H9 (cell line): Measurements from ENCODE around the gene PDE4C. TPM values are rescaled to one million over a fixed set of nuclear protein-coding genes. Genes with fewer than 3 reads are reported as not detected.

ENCODE experiments used
- DNase-seq: peaks from one replicate; pipeline ENCODE4 v3.0.0-alpha.2; 2017
- H2AFZ ChIP-seq: one replicate; pipeline ENCODE4 v1.6.1; 2013; ENCODE audit warnings: mild to moderate bottlenecking, low read length, control low read depth, moderate library complexity
- H2AK5ac ChIP-seq: 2 replicates; pipeline ENCODE4 v1.6.1; 2013; ENCODE audit warnings: low read length, control low read depth, mixed read lengths; ENCODE audit not compliant: insufficient read length
- H2BK120ac ChIP-seq: one replicate; pipeline ENCODE4 v1.6.1; 2013; ENCODE audit warnings: low read depth, mild to moderate bottlenecking, low read length, control low read depth, inconsistent platforms; ENCODE audit not compliant: poor library complexity, severe bottlenecking
- H2BK12ac ChIP-seq: 2 replicates; pipeline ENCODE4 v1.6.1; 2013; ENCODE audit warnings: low read length, control low read depth, mixed read lengths, low read depth; ENCODE audit not compliant: insufficient read length
- H2BK15ac ChIP-seq: 2 replicates; pipeline ENCODE4 v1.6.1; 2013; ENCODE audit warnings: low read depth, low read length, control low read depth
- H2BK20ac ChIP-seq: one replicate; pipeline ENCODE4 v1.6.1; 2013; ENCODE audit warnings: low read depth, mild to moderate bottlenecking, low read length, control low read depth, inconsistent platforms; ENCODE audit not compliant: poor library complexity, severe bottlenecking
- H2BK5ac ChIP-seq: 2 replicates; pipeline ENCODE4 v1.6.1; 2013; ENCODE audit warnings: low read length, control low read depth, mixed read lengths; ENCODE audit not compliant: insufficient read length
- H3K14ac ChIP-seq: 2 replicates; pipeline ENCODE4 v1.6.1; 2013; ENCODE audit warnings: low read length, control low read depth; ENCODE audit not compliant: insufficient read depth
- H3K18ac ChIP-seq: 2 replicates; pipeline ENCODE4 v1.6.1; 2013; ENCODE audit warnings: low read depth, mild to moderate bottlenecking, mixed read lengths, low read length, control low read depth; ENCODE audit not compliant: insufficient read length
- H3K23ac ChIP-seq: 2 replicates; pipeline ENCODE4 v1.6.1; 2013; ENCODE audit warnings: low read length, control low read depth, mixed read lengths, low read depth; ENCODE audit not compliant: insufficient read length
- H3K23me2 ChIP-seq: 2 replicates; pipeline ENCODE4 v1.6.1; 2013; ENCODE audit warnings: low read depth, mild to moderate bottlenecking, mixed read lengths, low read length, control low read depth; ENCODE audit not compliant: insufficient read length, poor library complexity, severe bottlenecking
- H3K27ac ChIP-seq: 2 replicates; pipeline ENCODE4 v1.5.1; 2013; ENCODE audit warnings: low read length, control low read depth, mixed read lengths, low read depth; ENCODE audit not compliant: insufficient read length
- H3K27me3 ChIP-seq: 2 replicates; pipeline ENCODE4 v1.6.1; 2013; ENCODE audit warnings: low read length, control low read depth, inconsistent platforms; ENCODE audit not compliant: insufficient read depth
- H3K4ac ChIP-seq: 2 replicates; pipeline ENCODE4 v1.6.1; 2013; ENCODE audit warnings: low read depth, mild to moderate bottlenecking, control low read depth, inconsistent platforms, low read length, moderate library complexity
- H3K4me1 ChIP-seq: 2 replicates; pipeline ENCODE4 v1.6.1; 2013; ENCODE audit warnings: low read length, control low read depth, inconsistent platforms; ENCODE audit not compliant: insufficient read depth
- H3K4me2 ChIP-seq: 2 replicates; pipeline ENCODE4 v1.6.1; 2013; ENCODE audit warnings: low read length, control low read depth, mixed read lengths; ENCODE audit not compliant: insufficient read length, insufficient read depth
- H3K56ac ChIP-seq: 2 replicates; pipeline ENCODE4 v1.6.1; 2013; ENCODE audit warnings: low read depth, mild to moderate bottlenecking, mixed read lengths, low read length, control low read depth; ENCODE audit not compliant: insufficient read length
- H3K79me1 ChIP-seq: 2 replicates; pipeline ENCODE4 v1.6.1; 2013; ENCODE audit warnings: low read depth, mild to moderate bottlenecking, moderate library complexity, low read length, control low read depth, inconsistent platforms; ENCODE audit not compliant: insufficient read depth, poor library complexity, severe bottlenecking
- H3K79me2 ChIP-seq: 2 replicates; pipeline ENCODE4 v1.6.1; 2013; ENCODE audit warnings: low read length, control low read depth, inconsistent platforms; ENCODE audit not compliant: insufficient read depth
- H3K9ac ChIP-seq: 2 replicates; pipeline ENCODE4 v1.6.1; 2013; ENCODE audit warnings: low read length, control low read depth, mixed read lengths; ENCODE audit not compliant: insufficient read length; ENCODE audit errors: extremely low read depth
- H3K9me3 ChIP-seq: one replicate; pipeline ENCODE4 v1.6.1; 2013; ENCODE audit warnings: low read depth, low read length, inconsistent platforms; ENCODE audit not compliant: control insufficient read depth
- H3T11ph ChIP-seq: one replicate; pipeline ENCODE4 v1.6.1; 2013; ENCODE audit warnings: mild to moderate bottlenecking, low read length, control low read depth, inconsistent platforms
- H4K20me1 ChIP-seq: one replicate; pipeline ENCODE4 v1.6.1; 2013; ENCODE audit not compliant: control insufficient read depth, insufficient read length, insufficient read depth
- H4K5ac ChIP-seq: 2 replicates; pipeline ENCODE4 v1.6.1; 2013; ENCODE audit warnings: low read depth, mild to moderate bottlenecking, mixed read lengths, low read length, control low read depth; ENCODE audit not compliant: insufficient read length
- H4K8ac ChIP-seq: replicated peaks from 2 replicates; pipeline ENCODE4 v1.6.1; 2013; ENCODE audit warnings: low read length, control low read depth, mixed read lengths, low read depth; ENCODE audit not compliant: insufficient read length
- H4K91ac ChIP-seq: 2 replicates; pipeline ENCODE4 v1.6.1; 2013; ENCODE audit warnings: low read depth, mild to moderate bottlenecking, moderate library complexity, mixed read lengths, low read length, control low read depth; ENCODE audit not compliant: insufficient read length
- H3K27ac Mint-ChIP-seq, 3 experiments: 2 replicates in 2 of 3; 3 replicates in 1 of 3; pipeline ENCODE4 v1.8.0; 2020 to 2021; ENCODE audit warnings: mixed read lengths in 3 of 3, mild to moderate bottlenecking in 1 of 3, moderate library complexity in 1 of 3
- H3K27me3 Mint-ChIP-seq: 2 replicates; pipeline ENCODE4 v1.8.0; 2021; ENCODE audit warnings: low read depth, mild to moderate bottlenecking, moderate library complexity, mixed read lengths
- H3K36me3 Mint-ChIP-seq, 3 experiments: 2 replicates in 2 of 3; 3 replicates in 1 of 3; pipeline ENCODE4 v1.8.0; 2020 to 2021; ENCODE audit warnings: low read depth in 3 of 3, mixed read lengths in 3 of 3; ENCODE audit not compliant: insufficient read depth in 1 of 3
- H3K4me1 Mint-ChIP-seq, 2 experiments: 2 replicates each; pipeline ENCODE4 v1.8.0; 2020; ENCODE audit warnings: mixed read lengths in 2 of 2
- H3K4me3 Mint-ChIP-seq, 2 experiments: 2 replicates in 1 of 2; 3 replicates in 1 of 2; pipeline ENCODE4 v1.8.0; 2020 to 2021; ENCODE audit warnings: mild to moderate bottlenecking in 2 of 2, mixed read lengths in 2 of 2, moderate library complexity in 1 of 2
- H3K9me3 Mint-ChIP-seq, 2 experiments: 2 replicates in 1 of 2; 3 replicates in 1 of 2; pipeline ENCODE4 v1.8.0; 2020; ENCODE audit warnings: mild to moderate bottlenecking in 2 of 2, mixed read lengths in 2 of 2, moderate library complexity in 1 of 2
- CTCF ChIP-seq: fragments of 200-600 bp; sonication (generic); conservative IDR thresholded peaks from 3 replicates; pipeline ENCODE4 v1.8.0; 2021; ENCODE audit warnings: antibody characterized with exemption, mild to moderate bottlenecking
- WGBS: extraction: QIAGEN DNeasy Blood & Tissue Kit; methylation state at CpG from one replicate; pipeline ENCODE4 v1.1.7; 2013; ENCODE audit warnings: missing lambda C conversion rate, low lambda C conversion rate, mixed read lengths; ENCODE audit not compliant: insufficient read length; ENCODE audit errors: extremely low coverage; 5-methylcytosine and 5-hydroxymethylcytosine counted together
- total RNA-seq: library from RNA; stranded (reverse); gene quantifications from 2 replicates; pipeline ENCODE4 v1.2.1, GENCODE V29; 2021

The PDE4C gene
- total RNA-seq, 1 experiment from 2014 or later = 1.8 TPM

- H4K91ac ChIP-seq = no peak overlapping the region
- no peak overlapping the region for H3K4ac ChIP-seq
- peaks cover 6 to 30% (median 15%) of the 10 kb centered on the region in 3 experiments for H3K36me3 Mint-ChIP-seq
- WGBS = no CpG with 5 or more reads among the region's 11 CpGs
- H3T11ph ChIP-seq = no peak overlapping the region
- H3K56ac ChIP-seq = no peak overlapping the region
- H4K20me1 ChIP-seq = no peaks in the 10 kb centered on the region
- no peak overlapping the region for H2BK15ac ChIP-seq
- no peak overlapping the region for H2BK20ac ChIP-seq
- H3K23me2 ChIP-seq = peaks cover 10% of the 10 kb centered on the region
- H3K79me2 ChIP-seq = no peaks in the 10 kb centered on the region
- H3K9me3 Mint-ChIP-seq = no peaks in the 10 kb centered on the region
- no peak overlapping the region for H2BK120ac ChIP-seq
- no peak overlapping the region for H3K23ac ChIP-seq
- H3K27me3 ChIP-seq = no peaks in the 10 kb centered on the region
- no peak overlapping the region for H3K27ac Mint-ChIP-seq
- peak overlapping the region; percentile 6 to 35; a peak in 2 of 5 replicates for H3K4me3 Mint-ChIP-seq
- no peak overlapping the region for H3K4me2 ChIP-seq
- H2AK5ac ChIP-seq = no peak overlapping the region
- no peak overlapping the region for H2BK5ac ChIP-seq
- H3K14ac ChIP-seq = no peak overlapping the region
- H4K8ac ChIP-seq = no peak overlapping the region
- no peak overlapping the region for H3K27ac ChIP-seq
- no peak overlapping the region for H3K18ac ChIP-seq
- H3K4me1 Mint-ChIP-seq = peaks cover 9 to 18% of the 10 kb centered on the region in 2 experiments
- no peak overlapping the region for H2AFZ ChIP-seq
- peaks cover 17% of the 10 kb centered on the region for H3K27me3 Mint-ChIP-seq
- H3K9ac ChIP-seq = no peak overlapping the region
- no peak for TF ChIP-seq CTCF
- no peaks in the 10 kb centered on the region for H3K9me3 ChIP-seq
- no peaks in the 10 kb centered on the region; the same call in 1 of the 2 replicates for H3K4me1 ChIP-seq
- H2BK12ac ChIP-seq = no peak overlapping the region
- no peak overlapping the region for H4K5ac ChIP-seq
- DNase-seq = no peak
- no peaks in the 10 kb centered on the region for H3K79me1 ChIP-seq
Measured at GRCh38 chr19:18174983-18175382, 51.3 kb downstream of the PDE4C start.

Other genes starting within 250 kb of the PDE4C start
- 9.5 and 10.5 TPM in 2 replicates for gene ARRDC2, start 218.3 kb downstream of the PDE4C start, total RNA-seq
- not detected in 2 replicates for gene IL12RB1, start 139.5 kb downstream of the PDE4C start, total RNA-seq
- gene MAST3, start 128.7 kb downstream of the PDE4C start, total RNA-seq = 9.6 and 10.4 TPM in 2 replicates
- gene PIK3R2, start 73.3 kb downstream of the PDE4C start, total RNA-seq = 42.8 and 45.1 TPM in 2 replicates
- 23.6 and 28.0 TPM in 2 replicates for gene IFI30, start 52.6 kb downstream of the PDE4C start, total RNA-seq
- gene MPV17L2, start 33.2 kb downstream of the PDE4C start, total RNA-seq = 22.4 and 26.4 TPM in 2 replicates
- 6.8 and 8.5 TPM in 2 replicates for gene RAB3A, start 22.4 kb downstream of the PDE4C start, total RNA-seq
- gene IQCN, start 48.0 kb upstream of the PDE4C start, total RNA-seq = 0.39 and 0.48 TPM in 2 replicates
- 103 and 109 TPM in 2 replicates for gene JUND, start 55.2 kb upstream of the PDE4C start, total RNA-seq
- gene LSM4, start 96.6 kb upstream of the PDE4C start, total RNA-seq = 342 and 344 TPM in 2 replicates
- 61.4 and 64.8 TPM in 2 replicates for gene PGPEP1, start 114.2 kb upstream of the PDE4C start, total RNA-seq
- 5.7 and 7.0 TPM in 2 replicates for gene GDF15, start 159.7 kb upstream of the PDE4C start, total RNA-seq
- gene LRRC25, start 171.2 kb upstream of the PDE4C start, total RNA-seq = 0.18 TPM in 1 of 2 replicates, not detected in the other
- gene SSBP4, start 193.0 kb upstream of the PDE4C start, total RNA-seq = 46.1 and 50.0 TPM in 2 replicates
- gene ISYNA1, start 211.7 kb upstream of the PDE4C start, total RNA-seq = 241 and 255 TPM in 2 replicates